PFSK-1 (cell line): ENCODE measurements around the gene ST6GALNAC1.

ENCODE experiments used
- FOXP2 ChIP-seq: optimal IDR thresholded peaks from 2 replicates; pipeline ENCODE3; 2011; ENCODE audit warnings: borderline replicate concordance, control low read depth, inconsistent platforms; ENCODE audit not compliant: insufficient read depth; ENCODE audit errors: extremely low read length, extremely low read depth
- POLR2AphosphoS5 ChIP-seq: IDR thresholded peaks from 2 replicates; pipeline ENCODE4 v1.6.1; 2012; ENCODE audit warnings: low read depth, mild to moderate bottlenecking, control low read depth, low read length, moderate library complexity
- SIN3A ChIP-seq: IDR thresholded peaks from 2 replicates; pipeline ENCODE4 v1.6.1; 2012; ENCODE audit warnings: mild to moderate bottlenecking, low read length, moderate library complexity, borderline replicate concordance; ENCODE audit not compliant: insufficient read depth
- TAF1 ChIP-seq: IDR thresholded peaks from 2 replicates; pipeline ENCODE4 v1.6.1; 2012; ENCODE audit warnings: low read length, control low read depth, borderline replicate concordance; ENCODE audit not compliant: insufficient read depth

- no peak for TF ChIP-seq POLR2AphosphoS5
- TF ChIP-seq FOXP2 = no peak
- no peak for TF ChIP-seq TAF1
- no peak for TF ChIP-seq SIN3A
Measured at GRCh38 chr17:76601065-76601464, 42.5 kb downstream of the ST6GALNAC1 start.
